ENCODE data around the gene FLT3LG. TPM values are rescaled to one million over a fixed set of nuclear protein-coding genes. Genes with fewer than 3 reads are reported as not detected.

Gene FLT3LG
- total and polyA plus RNA-seq, 2 experiments from 2014 or later: 0.86 to 2.0 TPM

DNA sequence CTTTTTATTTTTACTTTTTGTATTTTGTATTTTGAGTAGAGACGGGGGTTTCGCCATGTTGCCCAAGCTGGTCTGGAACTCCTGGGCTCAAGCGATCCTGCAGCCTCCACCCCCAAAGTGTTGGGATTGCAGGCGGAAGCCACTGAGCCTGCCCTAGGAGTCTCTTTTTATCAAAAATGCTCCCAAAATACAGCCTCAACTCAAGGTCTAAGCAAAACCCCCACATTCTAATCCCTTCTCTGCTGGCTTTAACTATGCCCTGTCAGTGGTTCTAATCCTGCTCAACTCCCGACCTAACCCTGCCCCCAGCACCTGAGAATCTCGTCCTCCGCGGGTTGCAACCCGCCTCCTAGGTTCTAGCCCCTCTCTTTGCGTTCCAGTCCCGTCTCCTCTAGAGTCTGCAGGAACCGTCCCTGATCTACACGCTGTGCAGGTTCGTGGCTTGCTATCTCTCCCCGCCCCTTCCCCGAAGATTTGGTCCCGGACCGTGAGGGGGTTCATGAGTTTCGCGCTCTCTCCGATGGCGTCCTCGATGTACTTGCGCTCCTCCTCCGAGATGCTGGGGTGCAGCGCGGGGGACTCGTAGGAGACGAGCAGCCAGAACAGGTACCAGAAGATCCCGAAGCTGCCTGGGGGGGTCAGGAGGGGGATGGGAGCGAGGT lies 40.6 kb upstream of the FLT3LG start:
- Histone ChIP-seq H3K4me1 (ENCODE audit: low read depth) (no peaks in the 10 kb centered on the region), H3K4me3 (no peak overlapping the region), H3K36me3 (no peaks in the 10 kb centered on the region), H3K27ac (no peak overlapping the region), H3K9me3 (ENCODE audit: low read depth) (no peaks in the 10 kb centered on the region), H3K27me3 (peaks cover 62% of the 10 kb centered on the region)
- TF ChIP-seq, protein P1, sequence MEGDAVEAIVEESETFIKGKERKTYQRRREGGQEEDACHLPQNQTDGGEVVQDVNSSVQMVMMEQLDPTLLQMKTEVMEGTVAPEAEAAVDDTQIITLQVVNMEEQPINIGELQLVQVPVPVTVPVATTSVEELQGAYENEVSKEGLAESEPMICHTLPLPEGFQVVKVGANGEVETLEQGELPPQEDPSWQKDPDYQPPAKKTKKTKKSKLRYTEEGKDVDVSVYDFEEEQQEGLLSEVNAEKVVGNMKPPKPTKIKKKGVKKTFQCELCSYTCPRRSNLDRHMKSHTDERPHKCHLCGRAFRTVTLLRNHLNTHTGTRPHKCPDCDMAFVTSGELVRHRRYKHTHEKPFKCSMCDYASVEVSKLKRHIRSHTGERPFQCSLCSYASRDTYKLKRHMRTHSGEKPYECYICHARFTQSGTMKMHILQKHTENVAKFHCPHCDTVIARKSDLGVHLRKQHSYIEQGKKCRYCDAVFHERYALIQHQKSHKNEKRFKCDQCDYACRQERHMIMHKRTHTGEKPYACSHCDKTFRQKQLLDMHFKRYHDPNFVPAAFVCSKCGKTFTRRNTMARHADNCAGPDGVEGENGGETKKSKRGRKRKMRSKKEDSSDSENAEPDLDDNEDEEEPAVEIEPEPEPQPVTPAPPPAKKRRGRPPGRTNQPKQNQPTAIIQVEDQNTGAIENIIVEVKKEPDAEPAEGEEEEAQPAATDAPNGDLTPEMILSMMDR (IDR thresholded peaks at IDR 0.05; ENCODE audit: low read depth, low read length): no peak
- DNase-seq (ENCODE audit: low read depth in 1 of 2, low spot score in 1 of 2): no peak

DNA sequence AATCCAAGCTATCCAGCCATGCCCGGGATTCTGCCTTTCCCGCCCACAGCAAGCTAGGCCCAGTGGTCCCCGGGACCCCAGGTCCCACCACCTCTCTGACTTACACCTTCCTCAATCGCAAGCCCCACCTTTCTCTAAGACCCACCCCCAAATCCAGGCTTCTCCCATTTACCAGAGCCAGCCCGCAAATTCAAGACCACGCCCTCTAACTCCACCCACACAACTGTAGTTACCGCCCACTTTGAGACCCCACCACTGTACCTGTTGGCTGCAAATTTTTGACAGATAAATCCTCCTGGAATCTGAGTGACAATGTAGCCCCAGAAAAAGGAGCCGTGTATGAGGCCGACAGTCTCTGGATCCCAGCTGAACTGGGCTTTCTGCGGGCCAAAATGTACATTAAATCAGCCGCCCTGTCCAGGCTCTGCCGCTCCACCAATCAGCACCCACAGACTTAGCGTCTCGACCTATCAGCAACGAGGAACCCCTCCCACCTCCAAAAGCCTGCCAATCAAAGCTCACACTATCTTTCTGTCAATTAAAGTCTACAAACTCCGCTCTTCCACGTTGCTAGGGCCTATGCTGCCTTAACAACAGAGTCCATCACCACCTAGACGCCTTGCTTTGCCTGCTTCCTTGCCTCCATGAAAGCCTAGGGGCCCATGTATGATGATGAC lies 39.0 kb upstream of the FLT3LG start:
- Histone ChIP-seq H3K4me3 (no peak overlapping the region), H3K27ac (no peak overlapping the region), H3K4me1 (ENCODE audit: low read depth) (no peaks in the 10 kb centered on the region), H3K27me3 (peaks cover 69% of the 10 kb centered on the region), H3K9me3 (ENCODE audit: low read depth) (no peaks in the 10 kb centered on the region), H3K36me3 (no peaks in the 10 kb centered on the region)
- TF ChIP-seq, protein P1 (IDR thresholded peaks at IDR 0.05; ENCODE audit: low read depth, low read length): no peak
- no peak for DNase-seq (ENCODE audit: low read depth in 1 of 2, low spot score in 1 of 2)

DNA sequence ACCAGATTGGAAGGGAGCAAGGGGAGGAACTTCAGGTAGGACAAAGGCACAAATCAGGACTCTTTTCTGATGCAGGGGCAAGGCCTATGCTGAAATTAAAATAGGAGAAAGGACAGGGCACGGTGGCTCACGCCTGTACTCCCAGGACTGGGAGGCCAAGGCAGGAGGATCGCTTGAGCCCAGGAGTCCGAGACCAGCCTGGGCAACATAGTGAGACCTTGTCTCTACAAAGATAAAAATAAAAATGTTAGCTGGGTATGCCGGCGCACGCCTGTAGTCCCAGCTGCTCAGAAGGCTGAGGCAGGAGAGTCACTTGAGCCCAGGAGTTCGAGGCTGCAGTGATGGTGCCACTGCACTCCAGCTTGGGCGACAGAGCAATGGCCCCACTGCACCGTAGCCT lies 38.3 kb upstream of the FLT3LG start:
- peaks cover 75% of the 10 kb centered on the region for H3K27me3 ChIP-seq
- H3K4me3 ChIP-seq: no peak overlapping the region
- no peaks in the 10 kb centered on the region for H3K4me1 ChIP-seq (ENCODE audit: low read depth)
- no peak overlapping the region for H3K27ac ChIP-seq
- TF ChIP-seq, protein P1 (IDR thresholded peaks at IDR 0.05; ENCODE audit: low read depth, low read length): no peak
- H3K9me3 ChIP-seq (ENCODE audit: low read depth): no peaks in the 10 kb centered on the region
- H3K36me3 ChIP-seq: no peaks in the 10 kb centered on the region
- no peak for DNase-seq (ENCODE audit: low read depth in 1 of 2, low spot score in 1 of 2)

DNA sequence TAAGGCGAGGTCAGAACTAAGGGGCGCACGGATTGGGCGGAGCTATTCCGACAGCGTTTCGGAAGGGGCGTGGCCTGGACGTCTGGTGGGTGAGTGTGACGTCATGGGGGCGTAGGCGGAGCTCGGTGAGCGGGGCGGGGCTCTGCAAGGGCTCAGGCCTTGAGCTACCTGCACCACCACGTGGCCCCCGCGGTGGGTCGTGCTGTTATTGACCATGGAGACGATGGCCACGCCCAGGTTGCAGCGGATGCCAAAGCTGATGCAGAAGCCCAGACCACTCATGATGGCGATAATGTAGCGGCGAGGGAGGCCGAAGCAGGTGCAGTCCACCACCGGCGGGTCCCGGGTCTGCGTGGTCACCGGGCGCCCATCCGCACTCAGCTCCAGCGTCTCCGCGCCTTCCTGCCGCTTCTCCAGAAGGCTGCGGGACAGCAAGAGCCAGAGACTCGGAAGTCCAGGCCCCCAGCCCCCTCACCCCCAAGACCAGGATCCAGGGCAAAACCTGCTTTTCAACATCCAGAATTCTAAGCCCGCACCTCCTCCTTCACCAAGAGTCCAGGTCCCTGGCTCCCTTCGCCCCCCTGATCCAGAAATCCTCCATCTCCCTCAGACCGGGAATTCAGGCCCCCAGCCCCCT lies 37.5 kb upstream of the FLT3LG start:
- peak in 1 of 2 donors; percentile 51 for DNase-seq (ENCODE audit: low read depth in 1 of 2, low spot score in 1 of 2)
- peaks cover 84% of the 10 kb centered on the region for H3K27me3 ChIP-seq
- no peaks in the 10 kb centered on the region for H3K4me1 ChIP-seq (ENCODE audit: low read depth)
- H3K4me3 ChIP-seq: no peak overlapping the region
- H3K9me3 ChIP-seq (ENCODE audit: low read depth): no peaks in the 10 kb centered on the region
- no peak overlapping the region for H3K27ac ChIP-seq
- H3K36me3 ChIP-seq: no peaks in the 10 kb centered on the region
- TF ChIP-seq, protein P1 (IDR thresholded peaks at IDR 0.05; ENCODE audit: low read depth, low read length): no peak

DNA sequence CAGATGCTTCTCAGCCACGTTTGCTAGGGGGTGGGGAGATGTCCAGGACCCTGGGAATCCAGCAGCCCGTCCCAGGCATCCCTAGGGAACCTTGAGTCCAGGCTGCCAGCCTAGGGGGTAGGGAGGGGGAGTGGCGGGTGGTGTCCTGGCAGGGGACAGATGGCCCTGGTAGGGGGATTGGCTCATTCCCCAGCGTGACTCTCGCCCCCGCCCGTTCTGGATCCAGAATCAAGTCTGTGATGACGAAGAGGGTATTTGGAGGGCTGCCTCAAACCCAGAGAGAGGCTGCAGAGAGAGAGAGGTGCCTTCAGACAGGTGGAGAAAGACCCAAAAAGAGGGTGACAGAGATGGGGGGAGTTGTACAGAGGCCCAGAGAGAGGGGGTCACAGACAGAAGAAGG lies 36.8 kb upstream of the FLT3LG start:
- Histone ChIP-seq H3K36me3 (no peaks in the 10 kb centered on the region), H3K4me3 (no peak overlapping the region), H3K27me3 (peaks cover 85% of the 10 kb centered on the region), H3K27ac (no peak overlapping the region), H3K4me1 (ENCODE audit: low read depth) (no peaks in the 10 kb centered on the region), H3K9me3 (ENCODE audit: low read depth) (no peaks in the 10 kb centered on the region)
- TF ChIP-seq, protein P1 (IDR thresholded peaks at IDR 0.05; ENCODE audit: low read depth, low read length): no peak
- no peak for DNase-seq (ENCODE audit: low read depth in 1 of 2, low spot score in 1 of 2)

All from cardiac muscle cell (in vitro differentiated cells and primary cell).